ENCODE measurements around the gene RREB1.
"Not testable (repeated sequence)": the region's sequence is repeated elsewhere in the genome, so short reads cannot be mapped to it uniquely, and the experiment has no call there.

- not testable (repeated sequence) for TF ChIP-seq CTCF (conservative IDR thresholded peaks at IDR 0.05; ENCODE audit: low read depth, low read length); POLR2A (IDR thresholded peaks at IDR 0.05; ENCODE audit: low read depth, low read length); MAFK (IDR thresholded peaks at IDR 0.05; ENCODE audit: low read depth, low read length); USF2 (IDR thresholded peaks at IDR 0.05; ENCODE audit: low read depth, low read length); RCOR1 (IDR thresholded peaks at IDR 0.05; ENCODE audit: insufficient replicate concordance, low read length); RFX5 (IDR thresholded peaks at IDR 0.05; ENCODE audit: low read depth, low read length)
These were observed 155.7 kb downstream of the RREB1 start for GRCh38 chr6:7263519-7263805.
